ENCODE results near the gene USO1. TPM values are rescaled to one million over a fixed set of nuclear protein-coding genes. Genes with fewer than 3 reads are reported as not detected.

USO1 gene
- total RNA-seq, 1 donor from 2014 or later: 89.5 TPM

DNA sequence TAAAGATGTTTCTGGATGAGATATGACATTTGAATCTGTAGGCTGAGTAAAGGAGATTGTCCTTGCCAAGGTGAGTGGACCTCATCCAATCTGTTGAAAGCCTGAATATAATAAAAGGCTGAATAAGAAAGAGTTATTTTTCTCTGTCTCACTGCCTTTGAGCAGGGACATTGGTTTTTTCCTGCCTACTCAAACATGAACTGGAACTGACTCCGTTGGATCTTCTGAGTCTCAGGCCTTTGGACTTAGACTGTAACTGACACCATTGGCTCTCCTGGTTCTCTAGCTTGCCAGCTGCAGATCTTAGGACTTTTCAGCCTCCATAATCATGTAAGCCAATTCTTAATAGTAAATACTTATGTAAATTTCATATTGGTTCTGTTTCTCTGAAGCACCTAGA is 134.3 kb downstream of the USO1 start:
- TF ChIP-seq CTCF (IDR thresholded peaks at IDR 0.05; ENCODE audit: insufficient read depth, low read length, severe bottlenecking): no peak
- no peaks in the 10 kb centered on the region for H3K27me3 ChIP-seq (ENCODE audit: control insufficient read depth, insufficient read depth, low read length)
- no peaks in the 10 kb centered on the region for H3K36me3 ChIP-seq (ENCODE audit: control insufficient read depth, insufficient read depth, low read length)
- no peak overlapping the region for H3K4me3 ChIP-seq (ENCODE audit: low read depth, low read length)
- no peak for DNase-seq (ENCODE audit: low read depth)
- no peak for FAIRE-seq

DNA sequence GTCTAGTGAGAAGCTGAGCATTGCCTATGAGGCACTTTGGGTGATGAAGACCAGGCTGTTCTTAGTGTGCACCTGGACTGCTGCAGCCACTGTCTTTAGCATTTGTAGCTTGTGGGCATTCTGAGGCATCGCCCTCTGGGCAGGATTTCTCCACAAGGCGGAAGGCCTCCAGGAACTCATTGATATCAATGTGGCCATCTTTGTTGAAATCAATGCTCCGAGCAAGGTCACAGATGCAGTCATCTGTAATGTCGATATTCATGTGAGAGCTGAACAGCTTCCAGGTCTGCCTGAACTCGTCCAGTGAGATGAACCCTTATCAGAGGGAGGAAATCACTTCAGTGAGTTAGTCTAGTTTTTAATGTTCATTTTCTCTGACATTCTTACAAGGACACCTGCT is 136.2 kb downstream of the USO1 start:
- Histone ChIP-seq H3K36me3 (ENCODE audit: control insufficient read depth, insufficient read depth, low read length) (no peaks in the 10 kb centered on the region), H3K27me3 (ENCODE audit: control insufficient read depth, insufficient read depth, low read length) (no peaks in the 10 kb centered on the region), H3K4me3 (ENCODE audit: low read depth, low read length) (no peak overlapping the region)
- FAIRE-seq: no peak
- DNase-seq (ENCODE audit: low read depth): no peak
- no peak for TF ChIP-seq CTCF (IDR thresholded peaks at IDR 0.05; ENCODE audit: insufficient read depth, low read length, severe bottlenecking)

Other genes starting within 250 kb of the USO1 start
- gene RCHY1, start 210.2 kb upstream of the USO1 start, total RNA-seq: 22.6 and 30.0 TPM in 2 replicates
- 9.7 and 12.3 TPM in 2 replicates for gene THAP6, start 210.1 kb upstream of the USO1 start, total RNA-seq
- not detected in 2 replicates for gene ODAPH, start 168.5 kb upstream of the USO1 start, total RNA-seq
- gene CDKL2, start 94.0 kb upstream of the USO1 start, total RNA-seq: 0.90 and 1.3 TPM in 2 replicates
- gene G3BP2, start 51.2 kb upstream of the USO1 start, total RNA-seq: 190 and 204 TPM in 2 replicates
- under 0.01 TPM in 1 of 2 replicates, not detected in the other for gene PPEF2, start 177.9 kb downstream of the USO1 start, total RNA-seq
- 13.4 and 26.9 TPM in 2 replicates for gene NAAA, start 216.4 kb downstream of the USO1 start, total RNA-seq